KMS-11 (cell line): ENCODE results near the gene CRACDL.

ENCODE experiments used
- H2AFZ ChIP-seq: fragments of 200-600 bp; sonication (generic); 2 replicates; pipeline ENCODE4 v1.6.1; 2016; ENCODE audit warnings: antibody characterized with exemption, mixed run types, low read depth
- H3K27ac ChIP-seq: fragments of 200-600 bp; sonication (generic); 2 replicates; pipeline ENCODE4 v1.6.1; 2016; ENCODE audit warnings: mild to moderate bottlenecking, mixed run types
- H3K27me3 ChIP-seq: fragments of 200-600 bp; sonication (generic); 2 replicates; pipeline ENCODE4 v1.6.1; 2017; ENCODE audit warnings: mild to moderate bottlenecking, low read depth, mixed run types, moderate library complexity; ENCODE audit not compliant: insufficient read depth
- H3K36me3 ChIP-seq: fragments of 200-600 bp; sonication (generic); 2 replicates; pipeline ENCODE4 v1.6.1; 2017; ENCODE audit warnings: mild to moderate bottlenecking, mixed run types; ENCODE audit not compliant: insufficient read depth
- H3K4me1 ChIP-seq: fragments of 200-600 bp; sonication (generic); 2 replicates; pipeline ENCODE4 v1.6.1; 2016; ENCODE audit warnings: mild to moderate bottlenecking, low read depth, mixed run types; ENCODE audit not compliant: poor library complexity, severe bottlenecking
- H3K4me2 ChIP-seq: fragments of 200-600 bp; sonication (generic); 2 replicates; pipeline ENCODE4 v1.7.0; 2016; ENCODE audit warnings: mild to moderate bottlenecking, mixed run types
- H3K4me3 ChIP-seq: fragments of 200-600 bp; sonication (generic); IDR thresholded peaks from 2 replicates; pipeline ENCODE4 v1.6.1; 2017; ENCODE audit warnings: low read depth, low read length, mixed read lengths; ENCODE audit not compliant: insufficient read depth
- H3K79me2 ChIP-seq: fragments of 200-600 bp; sonication (generic); 2 replicates; pipeline ENCODE4 v1.6.1; 2016; ENCODE audit warnings: low read depth, mixed run types; ENCODE audit not compliant: insufficient read depth
- H3K9ac ChIP-seq: fragments of 200-600 bp; sonication (generic); 2 replicates; pipeline ENCODE4 v1.6.1; 2016; ENCODE audit warnings: mild to moderate bottlenecking, mixed run types
- H4K20me1 ChIP-seq: fragments of 200-600 bp; sonication (generic); 2 replicates; pipeline ENCODE4 v1.6.1; 2016; ENCODE audit warnings: mild to moderate bottlenecking, mixed run types; ENCODE audit not compliant: insufficient read depth
- TF ChIP-seq, protein P1 (sequence below): fragments of 200-600 bp; sonication (generic); conservative IDR thresholded peaks from 2 replicates; pipeline ENCODE4 v1.6.1; 2017; ENCODE audit warnings: low read depth, mild to moderate bottlenecking, antibody characterized with exemption, low read length, moderate library complexity, mixed read lengths

CRACDL gene

DNA sequence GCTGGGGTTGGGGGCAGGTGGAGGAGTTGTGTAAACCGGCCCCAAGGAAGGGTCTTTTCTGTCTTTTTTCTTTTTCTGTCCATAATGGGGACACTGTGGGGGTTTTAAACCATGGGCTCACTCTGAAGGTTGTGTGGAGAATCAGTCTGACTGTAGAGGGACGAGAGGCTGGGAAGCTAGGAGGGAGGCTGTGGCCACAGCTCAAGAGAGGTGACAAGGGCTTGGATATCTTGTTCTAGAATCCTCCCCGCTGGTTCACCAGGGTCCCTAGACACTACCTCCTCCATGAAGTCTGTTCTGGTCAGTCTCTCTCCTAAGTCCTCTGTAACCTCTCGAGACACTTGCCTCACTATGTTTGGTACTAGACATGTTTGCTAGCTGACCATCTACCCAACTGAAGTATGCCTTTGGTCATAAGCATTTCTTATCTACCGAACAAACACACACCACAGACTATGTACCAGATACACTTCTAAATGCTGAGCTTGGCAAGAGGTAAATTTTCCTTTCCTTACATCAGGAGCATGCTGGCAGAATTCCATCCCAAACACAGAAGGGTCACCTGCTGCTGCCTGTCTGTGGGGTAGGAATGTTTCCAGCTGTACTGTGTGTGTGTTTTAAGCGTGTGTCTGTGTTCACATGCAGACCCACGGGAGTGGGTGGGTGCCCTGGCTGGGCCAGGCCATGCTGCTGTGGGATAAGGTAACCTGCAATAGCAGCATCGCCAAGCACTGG lies 135.5 kb downstream of the CRACDL start:
- Histone ChIP-seq H3K79me2 (no peaks in the 10 kb centered on the region), H3K9ac (no peak overlapping the region), H3K4me1 (no peaks in the 10 kb centered on the region), H3K27ac (no peak overlapping the region), H3K27me3 (no peaks in the 10 kb centered on the region), H2AFZ (no peak overlapping the region), H3K36me3 (no peaks in the 10 kb centered on the region), H4K20me1 (no peaks in the 10 kb centered on the region), H3K4me2 (no peak overlapping the region), H3K4me3 (no peak overlapping the region)
- TF ChIP-seq, protein P1, sequence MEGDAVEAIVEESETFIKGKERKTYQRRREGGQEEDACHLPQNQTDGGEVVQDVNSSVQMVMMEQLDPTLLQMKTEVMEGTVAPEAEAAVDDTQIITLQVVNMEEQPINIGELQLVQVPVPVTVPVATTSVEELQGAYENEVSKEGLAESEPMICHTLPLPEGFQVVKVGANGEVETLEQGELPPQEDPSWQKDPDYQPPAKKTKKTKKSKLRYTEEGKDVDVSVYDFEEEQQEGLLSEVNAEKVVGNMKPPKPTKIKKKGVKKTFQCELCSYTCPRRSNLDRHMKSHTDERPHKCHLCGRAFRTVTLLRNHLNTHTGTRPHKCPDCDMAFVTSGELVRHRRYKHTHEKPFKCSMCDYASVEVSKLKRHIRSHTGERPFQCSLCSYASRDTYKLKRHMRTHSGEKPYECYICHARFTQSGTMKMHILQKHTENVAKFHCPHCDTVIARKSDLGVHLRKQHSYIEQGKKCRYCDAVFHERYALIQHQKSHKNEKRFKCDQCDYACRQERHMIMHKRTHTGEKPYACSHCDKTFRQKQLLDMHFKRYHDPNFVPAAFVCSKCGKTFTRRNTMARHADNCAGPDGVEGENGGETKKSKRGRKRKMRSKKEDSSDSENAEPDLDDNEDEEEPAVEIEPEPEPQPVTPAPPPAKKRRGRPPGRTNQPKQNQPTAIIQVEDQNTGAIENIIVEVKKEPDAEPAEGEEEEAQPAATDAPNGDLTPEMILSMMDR, result no peak

GRCh38 chr2:98799375-98800329 lies 136.4 kb downstream of the CRACDL start:
- Histone ChIP-seq H3K4me2 (no peak overlapping the region), H3K27ac (no peak overlapping the region), H4K20me1 (no peaks in the 10 kb centered on the region), H3K4me3 (no peak overlapping the region), H3K79me2 (no peaks in the 10 kb centered on the region), H2AFZ (no peak overlapping the region), H3K36me3 (no peaks in the 10 kb centered on the region), H3K4me1 (no peaks in the 10 kb centered on the region), H3K9ac (no peak overlapping the region), H3K27me3 (no peaks in the 10 kb centered on the region)
- TF ChIP-seq, protein P1, result no peak

- H3K27ac ChIP-seq, result no peak overlapping the region
- H3K4me2 ChIP-seq, result no peak overlapping the region
- H3K27me3 ChIP-seq, result no peaks in the 10 kb centered on the region
- TF ChIP-seq, protein P1, result no peak
- no peak overlapping the region for H3K9ac ChIP-seq
- H2AFZ ChIP-seq, result no peak overlapping the region
- H3K4me1 ChIP-seq, result no peaks in the 10 kb centered on the region
- no peaks in the 10 kb centered on the region for H3K79me2 ChIP-seq
- H4K20me1 ChIP-seq, result no peaks in the 10 kb centered on the region
- no peak overlapping the region for H3K4me3 ChIP-seq
- no peaks in the 10 kb centered on the region for H3K36me3 ChIP-seq
These were observed 139.1 kb downstream of the CRACDL start for GRCh38 chr2:98796775-98797544.

GRCh38 chr2:98795891-98796676 lies 139.9 kb downstream of the CRACDL start:
- Histone ChIP-seq H3K27me3 (no peaks in the 10 kb centered on the region), H4K20me1 (no peaks in the 10 kb centered on the region), H2AFZ (no peak overlapping the region), H3K36me3 (no peaks in the 10 kb centered on the region), H3K4me2 (no peak overlapping the region), H3K79me2 (no peaks in the 10 kb centered on the region), H3K27ac (no peak overlapping the region), H3K4me1 (no peaks in the 10 kb centered on the region), H3K4me3 (no peak overlapping the region), H3K9ac (no peak overlapping the region)
- TF ChIP-seq, protein P1, result no peak
